Measurements from ENCODE around the gene CMTM3. TPM values are rescaled to one million over a fixed set of nuclear protein-coding genes. Genes with fewer than 3 reads are reported as not detected.
"Not testable (repeated sequence)": the region's sequence is repeated elsewhere in the genome, so short reads cannot be mapped to it uniquely, and the experiment has no call there.

The CMTM3 gene, protein sequence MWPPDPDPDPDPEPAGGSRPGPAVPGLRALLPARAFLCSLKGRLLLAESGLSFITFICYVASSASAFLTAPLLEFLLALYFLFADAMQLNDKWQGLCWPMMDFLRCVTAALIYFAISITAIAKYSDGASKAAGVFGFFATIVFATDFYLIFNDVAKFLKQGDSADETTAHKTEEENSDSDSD
- 10 to 100 TPM; 25.8 to 29.7 TPM for total RNA-seq
- long read RNA-seq, donor 1, transcript CMTM3-214 (5 exons, 1,934 nt), result major isoform, 19 of 30 reads
- long read RNA-seq, donor 1, partial matches to known transcripts, result 1 of 30 reads
- long read RNA-seq, donor 1, other reads (novel, unspliced or antisense), result 5 of 30 reads
- long read RNA-seq, donor 2, partial matches to known transcripts, result 0 of 5 reads
- long read RNA-seq, donor 2, other reads (novel, unspliced or antisense), result 1 of 5 reads

DNA sequence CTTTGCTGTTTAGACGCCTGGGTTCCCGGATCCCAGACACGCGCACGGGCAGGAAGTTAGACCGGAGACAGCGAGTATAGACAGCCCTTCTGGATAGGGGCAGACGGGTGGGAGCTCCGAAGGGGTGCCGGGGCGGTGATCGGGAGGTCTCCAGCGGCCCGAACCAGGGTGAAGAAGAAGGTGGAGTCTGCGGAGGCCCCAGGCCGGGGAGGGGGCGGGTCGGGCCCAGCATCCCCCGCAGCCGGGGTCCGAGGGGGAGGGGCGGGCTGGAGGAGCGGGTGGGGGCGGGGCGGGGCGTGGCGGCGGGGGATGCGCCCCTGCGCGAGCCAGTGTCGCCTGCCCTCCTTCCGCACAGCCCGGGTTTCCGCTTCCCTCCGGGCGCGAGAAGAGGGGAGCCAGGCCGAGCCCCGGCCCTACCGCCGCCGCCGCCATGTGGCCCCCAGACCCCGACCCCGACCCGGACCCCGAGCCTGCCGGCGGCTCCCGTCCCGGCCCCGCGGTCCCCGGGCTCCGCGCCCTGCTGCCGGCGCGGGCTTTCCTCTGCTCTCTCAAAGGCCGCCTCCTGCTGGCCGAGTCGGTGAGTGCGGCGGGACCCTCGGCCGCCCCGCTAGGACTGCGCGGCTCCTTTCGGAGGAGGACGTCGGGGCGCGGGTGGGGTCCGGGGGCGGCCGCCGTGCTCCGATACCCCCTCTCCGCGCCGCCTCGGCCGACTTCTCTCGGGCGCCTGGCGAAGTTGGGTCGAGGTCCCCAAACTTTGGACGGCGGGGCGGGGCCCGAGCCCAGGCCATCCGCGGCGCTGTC is at the start of gene CMTM3:
CMTM3 (plus strand) TSS at position 329 of the 801 bp plus-strand sequence; CDS start at position 431, 102 bp downstream.
- DNase-seq (ENCODE audit: low spot score), result peak; percentile 91
- intact Hi-C loops (cut with DNase I), result loop anchor here (5.0 to 10.0 kb wide), 4 partner anchors 187 to 270 kb away; no protein-coding TSS in a partner anchor

DNA sequence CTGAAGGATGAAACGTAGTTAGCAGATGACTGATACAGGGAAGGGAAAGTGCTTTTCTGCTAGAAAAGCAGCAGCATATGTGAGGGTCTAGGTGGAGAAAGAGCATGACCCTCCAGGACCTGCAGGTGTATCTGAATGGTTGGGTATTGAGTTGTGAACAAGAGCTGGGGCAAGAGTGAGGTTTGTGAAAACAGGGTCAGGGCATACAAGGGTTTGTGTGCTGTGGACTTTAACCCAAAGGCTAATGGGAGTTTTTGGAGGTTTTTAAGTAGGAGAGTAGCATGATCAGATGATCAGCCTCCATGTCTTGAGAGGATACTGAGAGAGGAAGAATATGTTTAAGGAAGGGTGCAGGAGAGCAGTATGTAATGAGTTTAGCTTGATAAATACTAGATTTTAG is 44.4 kb upstream of the CMTM3 start:
- intact Hi-C loops (cut with DNase I), result no loop called here
- DNase-seq (ENCODE audit: low spot score), result no peak

DNA sequence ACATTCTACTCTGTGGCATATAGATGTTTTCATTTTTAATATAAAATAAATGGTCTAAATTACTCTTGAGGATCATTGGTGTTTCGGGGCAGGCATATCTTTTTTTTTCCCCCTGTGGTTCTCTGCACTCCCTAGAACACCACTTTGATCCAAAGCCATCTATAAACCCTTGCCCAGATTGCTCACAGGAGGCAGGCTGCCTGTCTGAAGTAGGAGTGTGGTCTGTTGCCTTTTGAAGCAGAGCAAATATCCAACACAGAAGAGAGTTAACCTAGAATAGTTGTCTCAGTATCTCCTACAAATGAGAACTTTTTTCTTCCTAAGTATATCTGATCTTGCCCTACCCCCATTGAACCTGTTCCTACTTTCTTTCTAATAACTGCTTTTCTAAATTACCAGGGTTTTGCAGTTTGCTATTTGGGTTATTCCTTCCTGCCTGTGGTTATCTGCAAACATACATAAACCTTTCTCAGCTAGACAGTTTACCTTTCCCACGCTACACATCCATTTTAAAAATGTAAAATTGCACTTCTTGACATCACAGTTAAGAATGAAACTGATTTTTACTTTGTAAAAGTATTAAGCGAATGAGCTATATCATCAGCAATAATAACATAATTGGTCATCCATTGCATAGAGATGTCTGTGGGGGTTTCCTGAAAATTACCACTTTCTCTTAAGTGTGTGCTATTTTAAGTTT is 43.0 kb upstream of the CMTM3 start:
- intact Hi-C loops (cut with DNase I), result no loop called here
- no peak for DNase-seq (ENCODE audit: low spot score)

DNA sequence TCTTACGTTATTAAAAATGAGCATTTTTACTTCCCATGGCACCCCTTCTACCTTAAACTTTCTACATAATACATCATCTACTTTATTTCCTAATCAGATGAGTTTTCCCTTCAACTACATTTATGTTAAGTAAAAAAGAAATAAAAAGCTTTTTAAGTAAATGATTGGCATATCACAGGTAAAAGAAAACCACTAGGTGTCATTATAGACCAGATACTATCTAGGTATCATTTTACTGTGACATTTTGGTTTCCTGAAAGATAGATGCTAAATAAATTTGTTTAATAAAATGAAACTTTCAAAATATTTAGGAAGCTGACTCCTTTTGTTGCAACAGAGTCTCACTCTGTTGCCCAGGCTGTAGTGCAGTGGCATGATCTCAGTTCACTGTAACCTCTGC is 42.1 kb upstream of the CMTM3 start:
- intact Hi-C loops (cut with DNase I), result no loop called here

DNA sequence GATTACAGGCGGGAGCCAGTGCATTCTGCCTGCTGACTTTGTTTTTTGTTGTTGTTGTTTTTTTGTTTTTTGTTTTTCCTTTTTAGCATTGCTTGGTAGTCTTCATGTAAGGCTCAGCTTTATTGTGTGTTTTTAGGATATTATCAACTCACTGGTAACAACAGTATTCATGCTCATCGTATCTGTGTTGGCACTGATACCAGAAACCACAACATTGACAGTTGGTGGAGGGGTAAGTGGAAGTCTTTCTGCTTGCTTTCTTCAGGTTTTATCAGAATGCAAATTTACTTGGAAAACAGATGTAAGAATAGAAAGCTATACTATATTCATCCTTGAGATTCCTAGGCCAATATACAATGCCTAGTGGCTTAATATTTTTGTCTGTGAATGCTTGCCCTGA is 41.5 kb upstream of the CMTM3 start:
- intact Hi-C loops (cut with DNase I), result no loop called here
- DNase-seq (ENCODE audit: low spot score), result no peak

More for the DNA sequence above, 42.1 kb upstream of the CMTM3 start:
- no peak for DNase-seq (ENCODE audit: low spot score)

DNA sequence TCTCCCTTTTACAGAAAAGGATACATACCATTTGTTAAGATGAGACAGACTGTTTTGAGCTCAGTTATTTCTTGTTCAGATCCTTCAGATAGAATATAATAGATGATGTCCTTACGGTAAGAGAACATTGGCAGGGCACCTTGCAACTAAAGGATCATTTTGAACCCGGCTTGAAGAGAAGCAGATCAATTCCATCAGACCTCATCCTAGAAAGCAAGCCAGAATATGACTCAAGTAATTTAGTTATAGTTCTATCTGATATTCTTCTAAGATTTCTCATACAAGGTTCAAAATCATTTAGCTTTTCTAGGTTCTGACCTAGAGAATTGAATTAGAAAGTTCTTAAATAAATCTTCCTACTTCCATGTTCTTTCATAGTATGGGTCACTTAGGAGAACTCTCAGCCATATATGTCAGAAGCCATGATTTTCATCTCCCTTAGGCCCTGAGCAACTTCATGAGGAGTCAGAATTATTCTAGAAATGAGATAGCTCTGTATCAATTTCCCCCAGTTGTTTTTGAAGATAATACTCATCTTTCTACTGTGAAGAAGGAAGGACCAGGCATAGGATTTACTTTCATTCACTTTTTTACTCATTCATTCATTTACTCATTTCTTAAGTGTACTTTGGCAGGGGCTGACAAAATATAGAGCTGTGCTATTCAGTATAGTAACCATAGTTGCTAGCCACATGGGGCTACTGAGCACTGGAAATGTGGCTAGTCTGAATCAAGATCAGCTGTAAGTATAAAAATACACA is 40.8 kb upstream of the CMTM3 start:
- intact Hi-C loops (cut with DNase I), result no loop called here

DNA sequence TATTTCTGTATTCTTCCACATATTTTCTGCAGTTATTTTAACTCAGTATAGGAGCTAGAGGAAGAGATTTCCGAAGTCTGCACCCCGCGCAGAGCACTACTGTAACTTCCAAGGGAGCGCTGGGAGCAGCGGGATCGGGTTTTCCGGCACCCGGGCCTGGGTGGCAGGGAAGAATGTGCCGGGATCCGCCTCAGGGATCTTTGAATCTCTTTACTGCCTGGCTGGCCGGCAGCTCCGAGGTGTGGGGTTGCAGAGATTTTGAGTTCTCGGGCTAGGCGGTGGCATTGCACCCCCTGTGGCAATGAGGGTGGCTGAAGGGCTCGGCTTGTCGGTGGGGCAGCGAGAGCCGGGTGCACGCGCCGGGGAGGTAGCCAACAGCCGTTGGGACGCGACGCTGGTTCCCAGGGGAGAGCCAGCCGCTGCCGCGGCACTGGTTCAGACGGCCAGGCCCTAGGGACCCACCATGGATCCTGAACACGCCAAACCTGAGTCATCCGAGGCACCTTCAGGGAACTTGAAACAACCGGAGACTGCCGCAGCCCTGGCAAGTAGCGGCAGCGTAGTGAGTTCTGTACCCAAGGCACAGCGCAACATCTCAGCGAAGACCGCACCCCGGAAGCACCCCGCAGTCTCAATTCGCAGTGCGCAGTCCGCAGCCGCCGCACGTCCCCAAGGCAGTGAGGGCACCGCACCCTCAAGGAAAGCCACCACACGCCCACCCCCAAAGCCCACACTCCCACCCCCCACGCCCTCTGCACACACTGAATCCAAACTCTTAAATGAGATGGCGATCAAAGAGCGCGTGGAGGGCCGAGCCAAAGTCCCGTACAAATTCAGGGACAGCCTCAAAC is 38.2 kb upstream of the CMTM3 start, which contains the start of gene CMTM1:
CMTM1 (plus strand) TSS at position 389 of the 851 bp plus-strand sequence; CDS start at position 464, 75 bp downstream.
- intact Hi-C loops (cut with DNase I), result no loop called here
- DNase-seq (ENCODE audit: low spot score), result no peak

More for the DNA sequence above, 40.8 kb upstream of the CMTM3 start:
- DNase-seq (ENCODE audit: low spot score), result no peak

DNA sequence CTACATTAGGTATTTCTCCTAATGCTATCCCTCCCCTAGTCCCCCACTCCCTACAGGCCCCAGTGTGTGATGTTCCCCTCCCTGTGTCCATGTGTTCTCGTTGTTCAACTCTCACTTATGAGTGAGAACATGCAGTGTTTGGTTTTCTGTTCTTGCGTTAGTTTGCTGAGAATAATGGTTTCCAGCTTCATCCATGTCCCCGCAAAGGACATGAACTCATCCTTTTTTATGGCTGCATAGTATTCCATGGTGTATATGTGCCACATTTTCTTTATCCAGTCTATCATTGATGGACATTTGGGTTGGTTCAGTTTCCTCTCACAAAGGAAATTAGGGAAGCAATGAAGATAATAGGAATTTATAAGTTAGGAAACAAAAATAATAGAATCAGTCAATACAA is 37.2 kb upstream of the CMTM3 start:
- intact Hi-C loops (cut with DNase I); DNase-seq (ENCODE audit: low spot score): not testable (repeated sequence)

DNA sequence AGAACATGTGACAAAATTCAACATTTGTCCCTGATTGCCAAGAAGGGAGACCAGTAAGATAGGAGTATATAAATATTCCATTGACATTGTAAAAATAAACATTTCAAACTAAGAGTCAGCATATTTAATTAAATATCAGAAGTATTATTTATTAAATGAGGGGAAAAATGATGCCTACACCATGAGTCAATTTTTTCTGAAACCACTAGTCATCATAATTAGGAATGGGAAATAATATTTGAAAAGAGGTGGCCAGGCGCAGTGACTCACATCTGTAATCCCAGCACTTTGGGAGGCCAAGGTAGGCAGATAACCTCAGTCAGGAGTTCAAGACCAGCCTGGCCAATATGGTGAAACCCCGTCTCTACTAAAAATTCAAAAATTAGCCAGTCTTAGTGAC is 36.1 kb upstream of the CMTM3 start:
- intact Hi-C loops (cut with DNase I), result no loop called here
- DNase-seq (ENCODE audit: low spot score), result no peak

DNA sequence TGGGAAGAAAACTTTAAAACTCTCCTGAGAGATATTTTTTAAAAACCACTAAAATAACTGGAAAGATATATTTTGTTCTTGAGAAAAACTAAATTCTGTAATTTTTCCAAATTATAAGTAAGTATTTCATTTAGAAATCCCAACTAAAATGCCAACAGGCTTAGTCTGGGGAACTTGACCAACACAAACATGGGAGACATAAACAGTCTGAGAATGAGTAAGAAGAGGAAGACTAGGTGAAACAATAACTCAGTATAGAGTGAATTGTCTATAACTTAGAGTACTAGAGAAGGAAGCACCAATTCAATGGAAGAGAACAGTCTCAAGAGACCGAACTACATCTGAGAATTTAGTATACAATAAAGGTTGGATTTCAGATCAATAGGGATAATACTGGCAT is 35.4 kb upstream of the CMTM3 start:
- DNase-seq (ENCODE audit: low spot score), result no peak
- intact Hi-C loops (cut with DNase I), result no loop called here

DNA sequence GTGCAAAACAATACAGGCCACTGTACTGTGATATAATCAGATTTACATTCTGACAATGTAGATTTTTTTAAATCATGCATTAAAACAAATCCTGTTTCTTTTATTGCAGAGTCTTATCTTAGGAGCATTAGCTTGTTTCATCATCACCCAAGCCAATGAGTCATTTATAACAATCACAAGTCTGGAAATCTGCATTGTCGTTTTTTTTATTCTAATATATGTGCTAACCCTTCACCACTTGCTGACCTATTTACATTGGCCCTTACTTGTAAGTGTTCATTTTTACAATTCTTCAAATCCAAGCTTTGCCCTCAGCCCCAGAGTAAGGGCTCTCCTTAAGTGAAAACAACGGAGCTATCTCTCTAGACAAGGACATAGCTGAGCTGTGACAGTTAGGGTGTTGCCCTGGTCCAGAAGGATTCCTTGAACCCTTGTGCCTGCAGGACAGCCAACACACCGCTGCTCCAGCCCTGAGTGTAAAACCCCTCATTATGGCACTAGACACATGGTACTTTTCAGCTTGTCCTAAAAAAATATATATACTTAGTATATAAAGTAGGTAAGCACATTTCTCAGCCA is 34.6 kb upstream of the CMTM3 start:
- intact Hi-C loops (cut with DNase I), result no loop called here
- DNase-seq (ENCODE audit: low spot score), result no peak

DNA sequence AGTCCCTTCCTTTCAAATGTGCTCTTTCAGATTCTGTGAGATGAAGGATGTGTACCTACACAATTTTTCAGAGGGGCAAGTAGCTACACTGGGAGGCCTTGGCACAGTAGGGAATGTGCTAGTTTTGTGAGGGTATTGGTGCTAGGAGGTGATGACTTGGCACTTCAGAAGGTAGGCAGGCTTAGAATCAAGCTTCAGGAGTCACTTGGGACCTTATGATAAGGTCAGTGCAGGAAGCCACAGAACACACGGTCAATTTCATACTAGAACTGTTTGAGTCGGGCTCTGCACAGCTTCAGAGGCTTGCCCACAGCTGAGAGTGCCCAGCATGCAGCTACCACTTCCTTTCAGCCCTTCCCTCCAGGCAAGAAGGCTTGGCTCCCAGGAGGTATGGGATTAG is 32.1 kb upstream of the CMTM3 start:
- intact Hi-C loops (cut with DNase I), result no loop called here
- no peak for DNase-seq (ENCODE audit: low spot score)

DNA sequence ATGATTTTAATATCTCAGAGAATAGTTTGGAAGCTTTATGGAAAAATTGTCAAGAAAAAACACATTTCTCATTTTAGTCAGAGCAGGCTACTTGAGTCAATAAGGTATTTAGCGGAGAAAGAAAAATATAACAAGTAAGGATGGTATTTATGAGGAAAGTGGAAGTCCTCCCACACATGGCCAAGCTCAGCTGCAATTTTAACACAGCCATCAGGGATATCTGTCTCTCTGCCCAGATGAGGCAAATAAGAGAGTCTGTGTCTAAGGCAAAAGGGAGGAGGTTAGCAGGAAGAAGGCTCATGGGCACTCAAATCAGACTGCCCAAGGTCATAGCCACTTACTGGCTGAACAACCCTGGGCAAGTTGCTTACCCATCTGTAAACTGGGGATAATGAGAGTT is 30.4 kb upstream of the CMTM3 start:
- DNase-seq (ENCODE audit: low spot score), result no peak
- intact Hi-C loops (cut with DNase I), result no loop called here

DNA sequence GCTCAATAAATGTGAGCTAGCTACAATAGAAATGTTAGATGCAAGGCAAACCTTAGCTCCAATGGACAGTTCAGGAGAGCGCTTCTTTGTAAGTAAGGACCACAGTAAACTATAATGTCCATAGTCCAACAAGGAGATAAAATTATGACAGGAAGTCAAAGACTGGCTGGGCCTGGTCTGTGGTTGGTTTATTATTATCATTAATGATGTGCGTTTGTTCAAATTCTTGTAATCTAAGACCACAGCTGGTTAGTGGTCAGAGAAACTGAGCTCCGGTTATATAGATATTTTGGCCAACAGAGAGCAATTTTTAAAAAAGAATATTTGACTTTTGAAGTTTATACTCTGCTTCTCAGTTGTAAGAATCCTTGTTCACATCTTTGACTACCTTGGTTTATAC is 30.0 kb upstream of the CMTM3 start:
- DNase-seq (ENCODE audit: low spot score), result no peak
- intact Hi-C loops (cut with DNase I), result no loop called here

DNA sequence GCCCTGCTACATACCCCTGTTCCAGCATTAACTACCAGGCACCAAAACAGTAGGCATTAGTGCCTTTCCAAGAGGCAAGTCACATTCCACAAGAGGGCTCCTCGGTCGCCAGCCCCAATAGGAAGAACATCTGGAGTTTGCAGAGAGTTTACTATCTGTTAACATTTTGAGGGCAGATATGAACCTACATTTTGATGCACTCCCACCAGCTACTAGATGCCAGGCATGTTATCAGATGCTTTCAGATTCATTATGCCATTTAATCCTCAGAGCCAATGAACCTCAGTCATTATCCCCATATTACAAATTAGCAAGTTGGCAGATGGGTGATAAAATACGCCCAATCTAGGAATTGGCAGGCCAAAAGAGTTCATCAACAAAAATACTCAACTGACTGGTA is 29.4 kb upstream of the CMTM3 start:
- intact Hi-C loops (cut with DNase I), result no loop called here
- no peak for DNase-seq (ENCODE audit: low spot score)

DNA sequence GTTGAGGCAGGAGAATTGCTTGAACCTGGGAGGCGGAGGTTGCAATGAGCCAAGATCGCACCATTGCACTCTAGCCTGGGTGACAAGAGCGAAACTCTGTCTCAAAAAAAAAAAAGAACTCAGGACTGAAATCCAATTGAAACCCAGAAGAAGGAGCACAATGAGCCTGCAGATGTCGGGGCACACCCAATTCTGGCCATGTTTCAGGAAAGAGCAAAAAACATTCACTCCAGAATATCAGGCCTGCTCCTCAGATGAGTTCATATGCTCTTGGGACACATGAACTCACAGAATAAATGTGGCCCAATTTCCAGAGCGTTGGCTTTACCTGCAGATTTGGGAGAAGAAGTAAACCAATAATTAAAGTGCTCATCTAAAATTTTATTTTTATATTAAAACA is 28.2 kb upstream of the CMTM3 start:
- intact Hi-C loops (cut with DNase I), result no loop called here
- no peak for DNase-seq (ENCODE audit: low spot score)

DNA sequence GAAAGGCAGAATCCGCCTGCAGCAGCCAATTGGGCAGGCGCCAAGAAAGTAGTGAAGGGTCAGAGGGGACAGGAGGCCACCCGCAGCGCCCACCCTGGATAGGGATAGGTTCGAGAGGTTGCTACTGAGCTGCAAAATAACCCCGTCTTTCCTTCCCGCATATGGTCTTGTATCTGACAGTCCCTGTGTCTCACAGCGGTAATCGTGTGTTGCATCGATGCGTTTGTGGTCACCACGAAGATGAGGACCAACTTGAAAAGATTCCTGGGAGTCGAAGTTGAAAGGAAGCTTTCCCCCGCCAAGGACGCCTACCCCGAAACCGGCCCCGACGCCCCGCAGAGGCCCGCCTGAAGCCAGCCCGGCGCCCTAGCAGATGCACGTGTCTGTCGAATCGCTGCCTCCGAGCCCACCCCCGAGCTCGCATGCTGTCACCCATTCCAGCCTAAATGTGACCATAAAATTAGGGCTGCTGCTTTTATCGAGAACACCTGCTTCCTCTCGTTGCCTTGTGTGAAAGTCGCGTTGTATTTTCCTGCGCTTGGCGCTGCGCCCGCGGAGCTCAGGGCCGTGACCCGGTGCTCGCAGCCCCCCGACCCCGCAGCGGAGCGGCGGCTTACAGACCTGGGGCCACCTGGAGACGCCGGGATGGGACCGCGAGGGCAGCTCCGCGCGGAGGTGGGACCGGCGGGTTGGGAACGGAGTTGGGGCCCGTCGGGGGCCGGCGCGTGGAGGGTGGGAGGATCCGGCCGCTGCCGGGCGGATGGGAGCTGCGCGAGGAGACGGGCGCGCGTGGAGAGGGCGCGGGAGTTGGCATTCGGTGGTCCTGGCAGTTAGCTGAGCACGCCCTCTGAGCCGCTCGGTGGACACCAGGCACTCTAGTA is 25.6 kb upstream of the CMTM3 start, which contains the start of gene CMTM2:
CMTM2 (plus strand) TSS at position 813 of the 881 bp plus-strand sequence. CDS start 145 bp downstream, outside the sequence.
- intact Hi-C loops (cut with DNase I), result no loop called here

More for the DNA sequence above, 25.6 kb upstream of the CMTM3 start, which contains the start of gene CMTM2:
- DNase-seq (ENCODE audit: low spot score), result no peak
